ENCODE results near the gene GGCX.
"Not testable (repeated sequence)": the region's sequence is repeated elsewhere in the genome, so short reads cannot be mapped to it uniquely, and the experiment has no call there.

GGCX gene

DNA sequence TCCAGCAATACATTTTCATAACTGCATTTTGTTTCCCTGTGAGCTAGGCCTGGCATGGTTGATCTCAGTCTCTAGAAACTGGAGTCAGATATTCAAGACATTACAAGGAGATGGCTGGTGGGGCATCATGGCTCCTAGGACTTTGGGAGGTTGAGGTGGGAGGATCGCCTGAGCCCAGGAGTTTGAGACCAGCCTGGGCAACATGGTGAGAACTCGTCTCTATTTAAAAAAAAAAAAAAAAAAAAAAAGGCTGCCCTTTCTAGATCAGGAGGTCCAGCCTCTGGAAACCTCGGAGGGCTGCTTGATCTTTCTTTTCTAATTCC lies 15.7 kb upstream of the GGCX start:
- Histone ChIP-seq H3K4me3 (ENCODE audit: low read depth, low read length) (peak overlapping the region; percentile 60), H2AFZ (peak overlapping the region; percentile 75), H3K36me3 (ENCODE audit: control insufficient read depth, insufficient read depth, low read length) (no peaks in the 10 kb centered on the region), H3K9ac (no peak overlapping the region), H3K4me2 (ENCODE audit: low read length) (peak overlapping the region; percentile 69), H3K27me3 (ENCODE audit: control insufficient read depth, insufficient read depth, low read length) (no peaks in the 10 kb centered on the region), H3K27ac (peak overlapping the region; percentile 88), H3K79me2 (peaks cover 4% of the 10 kb centered on the region), H3K9me3 (ENCODE audit: control insufficient read depth, low read length) (no peaks in the 10 kb centered on the region), H3K4me1 (peaks cover 15% of the 10 kb centered on the region)
- TF ChIP-seq, protein P1, sequence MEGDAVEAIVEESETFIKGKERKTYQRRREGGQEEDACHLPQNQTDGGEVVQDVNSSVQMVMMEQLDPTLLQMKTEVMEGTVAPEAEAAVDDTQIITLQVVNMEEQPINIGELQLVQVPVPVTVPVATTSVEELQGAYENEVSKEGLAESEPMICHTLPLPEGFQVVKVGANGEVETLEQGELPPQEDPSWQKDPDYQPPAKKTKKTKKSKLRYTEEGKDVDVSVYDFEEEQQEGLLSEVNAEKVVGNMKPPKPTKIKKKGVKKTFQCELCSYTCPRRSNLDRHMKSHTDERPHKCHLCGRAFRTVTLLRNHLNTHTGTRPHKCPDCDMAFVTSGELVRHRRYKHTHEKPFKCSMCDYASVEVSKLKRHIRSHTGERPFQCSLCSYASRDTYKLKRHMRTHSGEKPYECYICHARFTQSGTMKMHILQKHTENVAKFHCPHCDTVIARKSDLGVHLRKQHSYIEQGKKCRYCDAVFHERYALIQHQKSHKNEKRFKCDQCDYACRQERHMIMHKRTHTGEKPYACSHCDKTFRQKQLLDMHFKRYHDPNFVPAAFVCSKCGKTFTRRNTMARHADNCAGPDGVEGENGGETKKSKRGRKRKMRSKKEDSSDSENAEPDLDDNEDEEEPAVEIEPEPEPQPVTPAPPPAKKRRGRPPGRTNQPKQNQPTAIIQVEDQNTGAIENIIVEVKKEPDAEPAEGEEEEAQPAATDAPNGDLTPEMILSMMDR (IDR thresholded peaks at IDR 0.05): no peak

DNA sequence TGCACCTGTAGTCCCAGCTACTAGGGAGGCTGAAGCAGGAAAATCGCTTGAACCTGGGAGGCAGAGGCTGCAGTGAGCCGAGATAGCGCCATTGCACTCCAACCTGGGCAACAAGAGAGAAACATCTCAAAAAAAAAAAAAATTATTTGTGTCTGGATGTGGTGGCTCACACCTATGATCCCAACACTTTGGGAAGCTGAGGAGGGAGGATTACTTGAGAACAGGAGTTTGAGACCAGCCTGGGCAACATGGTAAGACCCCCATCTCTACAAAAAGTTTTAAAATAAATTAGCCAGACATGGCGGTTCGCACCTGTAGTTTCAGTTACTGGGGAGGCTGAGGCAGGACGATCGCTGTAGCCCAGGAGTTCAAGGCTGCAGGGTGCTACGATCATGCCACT lies 14.4 kb upstream of the GGCX start:
- Histone ChIP-seq H3K4me2 (ENCODE audit: low read length) (no peak overlapping the region), H3K36me3 (ENCODE audit: control insufficient read depth, insufficient read depth, low read length) (no peaks in the 10 kb centered on the region), H3K27me3 (ENCODE audit: control insufficient read depth, insufficient read depth, low read length) (no peaks in the 10 kb centered on the region), H3K4me1 (peaks cover 15% of the 10 kb centered on the region), H3K4me3 (ENCODE audit: low read depth, low read length) (no peak overlapping the region), H3K9ac (no peak overlapping the region), H3K9me3 (ENCODE audit: control insufficient read depth, low read length) (no peaks in the 10 kb centered on the region), H2AFZ (peak overlapping the region; percentile 75), H3K27ac (peak overlapping the region; percentile 88), H3K79me2 (peaks cover 2% of the 10 kb centered on the region)
- TF ChIP-seq, protein P1 (IDR thresholded peaks at IDR 0.05): no peak

DNA sequence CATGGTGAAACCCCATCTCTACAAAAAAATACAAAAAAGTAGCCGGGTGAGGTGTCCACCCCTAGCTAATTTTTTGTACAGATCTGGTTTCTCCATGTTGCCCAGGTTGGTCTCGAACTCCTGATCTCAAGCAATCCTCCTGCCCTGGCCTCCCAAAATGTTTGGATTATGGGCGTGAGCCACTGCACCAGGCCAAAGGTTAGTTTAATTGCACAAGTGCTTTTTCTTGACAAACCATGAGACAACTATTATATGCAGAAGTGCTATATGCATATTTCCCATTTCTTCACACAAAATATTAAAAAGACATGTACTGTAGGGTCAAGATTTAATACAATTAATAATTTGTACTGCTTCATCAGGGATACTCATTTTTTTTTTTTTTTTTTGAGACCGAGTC lies 5.0 kb upstream of the GGCX start:
- H3K36me3 ChIP-seq (ENCODE audit: control insufficient read depth, insufficient read depth, low read length): no peaks in the 10 kb centered on the region
- H3K4me2 ChIP-seq (ENCODE audit: low read length): no peak overlapping the region
- H3K4me3 ChIP-seq (ENCODE audit: low read depth, low read length): no peak overlapping the region
- no peaks in the 10 kb centered on the region for H3K9me3 ChIP-seq (ENCODE audit: control insufficient read depth, low read length)
- H3K9ac ChIP-seq: no peak overlapping the region
- H3K79me2 ChIP-seq: no peaks in the 10 kb centered on the region
- TF ChIP-seq, protein P1 (IDR thresholded peaks at IDR 0.05): no peak
- no peaks in the 10 kb centered on the region for H3K27me3 ChIP-seq (ENCODE audit: control insufficient read depth, insufficient read depth, low read length)
- H3K27ac ChIP-seq: no peak overlapping the region
- H2AFZ ChIP-seq: no peak overlapping the region
- no peaks in the 10 kb centered on the region for H3K4me1 ChIP-seq

DNA sequence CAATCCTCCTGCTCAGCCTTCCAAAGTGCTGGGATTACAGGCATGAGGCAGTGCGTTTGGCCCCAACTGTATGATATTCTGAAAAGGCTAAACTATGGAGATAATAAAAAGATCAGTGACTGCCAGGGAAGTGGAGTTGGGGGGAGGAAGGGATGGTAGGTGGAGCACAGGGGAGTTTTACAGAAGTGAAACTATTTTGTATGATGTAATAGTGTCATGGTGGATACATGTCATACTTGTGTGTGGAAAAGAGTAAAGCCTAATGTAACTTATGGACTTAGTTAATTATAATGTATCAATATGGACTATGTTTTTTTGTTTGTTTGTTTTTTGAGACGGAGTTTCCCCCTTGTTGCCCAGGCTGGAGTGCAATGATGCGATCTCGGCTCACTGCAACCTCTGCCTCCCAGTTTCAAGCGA lies 2.9 kb upstream of the GGCX start:
- no peaks in the 10 kb centered on the region for H3K79me2 ChIP-seq
- H3K4me2 ChIP-seq (ENCODE audit: low read length): no peak overlapping the region
- H3K4me1 ChIP-seq: peaks cover 2% of the 10 kb centered on the region
- no peak overlapping the region for H2AFZ ChIP-seq
- H3K27ac ChIP-seq: no peak overlapping the region
- H3K27me3 ChIP-seq (ENCODE audit: control insufficient read depth, insufficient read depth, low read length): no peaks in the 10 kb centered on the region
- no peak overlapping the region for H3K4me3 ChIP-seq (ENCODE audit: low read depth, low read length)
- no peaks in the 10 kb centered on the region for H3K9me3 ChIP-seq (ENCODE audit: control insufficient read depth, low read length)
- no peaks in the 10 kb centered on the region for H3K36me3 ChIP-seq (ENCODE audit: control insufficient read depth, insufficient read depth, low read length)
- TF ChIP-seq, protein P1 (IDR thresholded peaks at IDR 0.05): no peak
- no peak overlapping the region for H3K9ac ChIP-seq

DNA sequence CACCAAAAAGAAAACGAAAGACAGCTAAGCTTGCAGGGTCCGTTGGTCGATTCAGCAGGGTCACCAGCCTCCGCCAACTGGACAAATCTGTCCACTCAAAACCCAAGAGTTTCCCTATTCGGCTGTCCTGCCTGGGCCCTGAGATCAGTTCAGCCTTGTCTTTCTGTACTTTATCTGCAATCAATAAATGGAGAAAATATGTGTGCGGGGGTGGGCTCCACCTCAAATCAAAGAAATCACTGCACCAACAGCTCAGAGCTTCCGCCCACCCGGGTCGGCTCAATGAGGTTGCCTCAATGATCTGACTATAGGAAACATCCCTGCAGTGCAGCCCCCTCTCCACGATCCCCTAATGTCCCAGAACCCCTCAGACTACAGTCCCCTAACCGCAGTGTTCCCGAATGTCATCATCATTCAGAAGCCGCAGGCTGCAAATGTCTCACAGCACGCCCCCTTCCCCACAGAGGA lies 447 bp downstream of the GGCX start:
- Histone ChIP-seq H3K4me3 (ENCODE audit: low read depth, low read length) (peak overlapping the region; percentile 73), H3K79me2 (no peaks in the 10 kb centered on the region), H3K27ac (peak overlapping the region; percentile 73), H3K27me3 (ENCODE audit: control insufficient read depth, insufficient read depth, low read length) (no peaks in the 10 kb centered on the region), H3K9me3 (ENCODE audit: control insufficient read depth, low read length) (no peaks in the 10 kb centered on the region), H3K36me3 (ENCODE audit: control insufficient read depth, insufficient read depth, low read length) (no peaks in the 10 kb centered on the region), H3K9ac (no peak overlapping the region), H2AFZ (peak overlapping the region; percentile 77), H3K4me2 (ENCODE audit: low read length) (peak overlapping the region; percentile 74), H3K4me1 (peaks cover 2% of the 10 kb centered on the region)
- TF ChIP-seq, protein P1 (IDR thresholded peaks at IDR 0.05): no peak

DNA sequence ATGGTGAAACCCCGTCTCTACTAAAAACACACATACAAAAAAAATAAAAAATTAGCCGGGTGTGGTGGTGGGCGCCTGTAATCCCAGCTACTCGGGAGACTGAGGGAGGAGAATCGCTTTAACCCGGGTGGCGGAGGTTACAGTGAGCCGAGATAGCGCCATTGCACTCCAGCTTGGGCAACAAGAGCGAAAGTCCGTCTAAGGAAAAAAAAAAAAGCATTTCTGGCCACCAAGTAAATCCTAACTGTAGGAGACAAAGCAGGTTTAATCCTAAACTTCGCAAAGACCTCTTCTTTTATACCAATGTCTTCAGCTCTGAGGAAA lies 928 bp downstream of the GGCX start:
- H3K79me2 ChIP-seq; H3K27ac ChIP-seq; H3K27me3 ChIP-seq (ENCODE audit: control insufficient read depth, insufficient read depth, low read length); H3K9me3 ChIP-seq (ENCODE audit: control insufficient read depth, low read length); H2AFZ ChIP-seq; H3K4me1 ChIP-seq; H3K9ac ChIP-seq; H3K36me3 ChIP-seq (ENCODE audit: control insufficient read depth, insufficient read depth, low read length): not testable (repeated sequence)
- H3K4me3 ChIP-seq (ENCODE audit: low read depth, low read length): peak overlapping the region; percentile 73
- H3K4me2 ChIP-seq (ENCODE audit: low read length): peak overlapping the region; percentile 74
